ENCODE data around the gene FUZ. TPM values are rescaled to one million over a fixed set of nuclear protein-coding genes. Genes with fewer than 3 reads are reported as not detected.

FUZ gene
- total RNA-seq, 1 experiment from 2014 or later = 1.1 TPM

DNA sequence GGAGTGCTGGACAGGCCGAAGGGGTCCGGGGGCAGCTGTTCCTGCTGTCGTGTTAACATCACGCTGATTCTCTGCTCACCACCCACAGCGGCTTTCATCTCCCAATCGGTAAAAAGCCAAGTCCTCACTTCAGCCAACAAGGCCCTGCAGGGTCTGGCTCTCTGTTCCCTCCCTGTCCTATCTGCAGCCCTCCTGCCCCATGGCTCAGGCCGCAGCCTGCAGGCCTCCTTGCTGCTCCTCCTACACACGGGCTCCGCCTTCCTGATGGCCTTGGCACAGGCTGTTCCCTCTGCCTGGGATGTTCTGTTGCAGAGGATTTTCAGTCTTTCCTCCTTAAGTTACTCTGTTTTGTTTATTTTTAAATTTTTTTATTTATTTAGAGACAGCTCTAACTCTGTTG is 22.2 kb downstream of the FUZ start:
- Histone ChIP-seq H3K36me3 (ENCODE audit: control insufficient read depth in 1 of 2, insufficient read depth in 2 of 2, low read length in 2 of 2) (peaks cover 4 to 19% of the 10 kb centered on the region in 2 experiments; a peak in 3 of 4 replicates), H3K4me2 (ENCODE audit: low read length) (no peak overlapping the region), H2AFZ (ENCODE audit: low read depth, low read length, poor library complexity, severe bottlenecking) (no peak overlapping the region), H3K9ac (ENCODE audit: low read length) (no peak overlapping the region), H3K4me1 (ENCODE audit: control insufficient read depth in 1 of 2, insufficient read depth in 2 of 2, low read length in 2 of 2) (peaks cover 13 to 26% of the 10 kb centered on the region in 2 experiments), H3K9me2 (ENCODE audit: insufficient read depth) (no peaks in the 10 kb centered on the region), H3K27ac (ENCODE audit: low read depth, low read length) (no peak overlapping the region), H3K79me2 (ENCODE audit: insufficient read depth, low read length) (no peaks in the 10 kb centered on the region), H3K4me3 (replicated peaks in 1 of 2; ENCODE audit: low read depth in 1 of 2, low read length in 2 of 2) (no peak overlapping the region), H4K20me1 (ENCODE audit: insufficient read depth) (no peaks in the 10 kb centered on the region), H3K9me3 (ENCODE audit: control insufficient read depth in 1 of 2, insufficient read depth in 1 of 2, low read depth in 1 of 2, low read length in 2 of 2) (no peaks in the 10 kb centered on the region), H3K27me3 (ENCODE audit: insufficient read depth, low read length) (no peaks in the 10 kb centered on the region)
- no peak for ATAC-seq
- no peak for DNase-seq (ENCODE audit: low read depth, low spot score)
- no TSS peak for BruUV-seq (replicated peaks)
- CTCF ChIA-PET = no interaction called here
- TF ChIP-seq, protein P1, sequence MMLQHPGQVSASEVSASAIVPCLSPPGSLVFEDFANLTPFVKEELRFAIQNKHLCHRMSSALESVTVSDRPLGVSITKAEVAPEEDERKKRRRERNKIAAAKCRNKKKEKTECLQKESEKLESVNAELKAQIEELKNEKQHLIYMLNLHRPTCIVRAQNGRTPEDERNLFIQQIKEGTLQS (IDR thresholded peaks at IDR 0.05) = no peak
- TF ChIP-seq EZH2 (IDR thresholded peaks at IDR 0.05) (no peak), JUND (IDR thresholded peaks at IDR 0.05) (no peak), ZNF274 (IDR thresholded peaks at IDR 0.05; ENCODE audit: low read depth, low read length) (no peak), FOSL1 (IDR thresholded peaks at IDR 0.05; ENCODE audit: low read depth) (no peak), SIN3A (IDR thresholded peaks at IDR 0.05; ENCODE audit: low read depth) (no peak), RAD21 (IDR thresholded peaks at IDR 0.05; ENCODE audit: low read depth) (no peak), ZFX (IDR thresholded peaks at IDR 0.05) (no peak), ELF1 (IDR thresholded peaks at IDR 0.05; ENCODE audit: borderline replicate concordance, low read depth) (no peak), CEBPB (IDR thresholded peaks at IDR 0.05; ENCODE audit: low read depth) (no peak), YY1 (IDR thresholded peaks at IDR 0.05; ENCODE audit: extremely low read depth, insufficient replicate concordance, low read depth, low read length) (no peak), EZH2phosphoT487 (IDR thresholded peaks at IDR 0.05; ENCODE audit: borderline replicate concordance) (no peak), CBX3 (IDR thresholded peaks at IDR 0.05; ENCODE audit: low read depth) (no peak), POLR2A (IDR thresholded peaks at IDR 0.05; ENCODE audit: borderline replicate concordance, extremely low read depth, insufficient read depth, insufficient read length) (no peak), SRF (IDR thresholded peaks at IDR 0.05; ENCODE audit: low read depth) (no peak), SP1 (IDR thresholded peaks at IDR 0.05; ENCODE audit: low read depth) (no peak)
- TF ChIP-seq, protein P2, sequence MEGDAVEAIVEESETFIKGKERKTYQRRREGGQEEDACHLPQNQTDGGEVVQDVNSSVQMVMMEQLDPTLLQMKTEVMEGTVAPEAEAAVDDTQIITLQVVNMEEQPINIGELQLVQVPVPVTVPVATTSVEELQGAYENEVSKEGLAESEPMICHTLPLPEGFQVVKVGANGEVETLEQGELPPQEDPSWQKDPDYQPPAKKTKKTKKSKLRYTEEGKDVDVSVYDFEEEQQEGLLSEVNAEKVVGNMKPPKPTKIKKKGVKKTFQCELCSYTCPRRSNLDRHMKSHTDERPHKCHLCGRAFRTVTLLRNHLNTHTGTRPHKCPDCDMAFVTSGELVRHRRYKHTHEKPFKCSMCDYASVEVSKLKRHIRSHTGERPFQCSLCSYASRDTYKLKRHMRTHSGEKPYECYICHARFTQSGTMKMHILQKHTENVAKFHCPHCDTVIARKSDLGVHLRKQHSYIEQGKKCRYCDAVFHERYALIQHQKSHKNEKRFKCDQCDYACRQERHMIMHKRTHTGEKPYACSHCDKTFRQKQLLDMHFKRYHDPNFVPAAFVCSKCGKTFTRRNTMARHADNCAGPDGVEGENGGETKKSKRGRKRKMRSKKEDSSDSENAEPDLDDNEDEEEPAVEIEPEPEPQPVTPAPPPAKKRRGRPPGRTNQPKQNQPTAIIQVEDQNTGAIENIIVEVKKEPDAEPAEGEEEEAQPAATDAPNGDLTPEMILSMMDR (IDR thresholded peaks at IDR 0.05 in 2 of 3, conservative IDR thresholded peaks at IDR 0.05 in 1 of 3; ENCODE audit: borderline replicate concordance in 1 of 3, insufficient read depth in 1 of 3, low read depth in 2 of 3, low read length in 2 of 3) = no peak
- TF ChIP-seq, protein P3, sequence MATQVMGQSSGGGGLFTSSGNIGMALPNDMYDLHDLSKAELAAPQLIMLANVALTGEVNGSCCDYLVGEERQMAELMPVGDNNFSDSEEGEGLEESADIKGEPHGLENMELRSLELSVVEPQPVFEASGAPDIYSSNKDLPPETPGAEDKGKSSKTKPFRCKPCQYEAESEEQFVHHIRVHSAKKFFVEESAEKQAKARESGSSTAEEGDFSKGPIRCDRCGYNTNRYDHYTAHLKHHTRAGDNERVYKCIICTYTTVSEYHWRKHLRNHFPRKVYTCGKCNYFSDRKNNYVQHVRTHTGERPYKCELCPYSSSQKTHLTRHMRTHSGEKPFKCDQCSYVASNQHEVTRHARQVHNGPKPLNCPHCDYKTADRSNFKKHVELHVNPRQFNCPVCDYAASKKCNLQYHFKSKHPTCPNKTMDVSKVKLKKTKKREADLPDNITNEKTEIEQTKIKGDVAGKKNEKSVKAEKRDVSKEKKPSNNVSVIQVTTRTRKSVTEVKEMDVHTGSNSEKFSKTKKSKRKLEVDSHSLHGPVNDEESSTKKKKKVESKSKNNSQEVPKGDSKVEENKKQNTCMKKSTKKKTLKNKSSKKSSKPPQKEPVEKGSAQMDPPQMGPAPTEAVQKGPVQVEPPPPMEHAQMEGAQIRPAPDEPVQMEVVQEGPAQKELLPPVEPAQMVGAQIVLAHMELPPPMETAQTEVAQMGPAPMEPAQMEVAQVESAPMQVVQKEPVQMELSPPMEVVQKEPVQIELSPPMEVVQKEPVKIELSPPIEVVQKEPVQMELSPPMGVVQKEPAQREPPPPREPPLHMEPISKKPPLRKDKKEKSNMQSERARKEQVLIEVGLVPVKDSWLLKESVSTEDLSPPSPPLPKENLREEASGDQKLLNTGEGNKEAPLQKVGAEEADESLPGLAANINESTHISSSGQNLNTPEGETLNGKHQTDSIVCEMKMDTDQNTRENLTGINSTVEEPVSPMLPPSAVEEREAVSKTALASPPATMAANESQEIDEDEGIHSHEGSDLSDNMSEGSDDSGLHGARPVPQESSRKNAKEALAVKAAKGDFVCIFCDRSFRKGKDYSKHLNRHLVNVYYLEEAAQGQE (IDR thresholded peaks at IDR 0.05; ENCODE audit: low read depth) = no peak
- TF ChIP-seq, protein P4, sequence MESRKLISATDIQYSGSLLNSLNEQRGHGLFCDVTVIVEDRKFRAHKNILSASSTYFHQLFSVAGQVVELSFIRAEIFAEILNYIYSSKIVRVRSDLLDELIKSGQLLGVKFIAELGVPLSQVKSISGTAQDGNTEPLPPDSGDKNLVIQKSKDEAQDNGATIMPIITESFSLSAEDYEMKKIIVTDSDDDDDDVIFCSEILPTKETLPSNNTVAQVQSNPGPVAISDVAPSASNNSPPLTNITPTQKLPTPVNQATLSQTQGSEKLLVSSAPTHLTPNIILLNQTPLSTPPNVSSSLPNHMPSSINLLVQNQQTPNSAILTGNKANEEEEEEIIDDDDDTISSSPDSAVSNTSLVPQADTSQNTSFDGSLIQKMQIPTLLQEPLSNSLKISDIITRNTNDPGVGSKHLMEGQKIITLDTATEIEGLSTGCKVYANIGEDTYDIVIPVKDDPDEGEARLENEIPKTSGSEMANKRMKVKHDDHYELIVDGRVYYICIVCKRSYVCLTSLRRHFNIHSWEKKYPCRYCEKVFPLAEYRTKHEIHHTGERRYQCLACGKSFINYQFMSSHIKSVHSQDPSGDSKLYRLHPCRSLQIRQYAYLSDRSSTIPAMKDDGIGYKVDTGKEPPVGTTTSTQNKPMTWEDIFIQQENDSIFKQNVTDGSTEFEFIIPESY (IDR thresholded peaks at IDR 0.05; ENCODE audit: extremely low read depth, insufficient replicate concordance, low read length) = no peak
- RAD21 ChIA-PET (ENCODE audit: low non-redundant PET in 1 of 2, low total read pairs in 2 of 2, uncharacterized antibody in 2 of 2, unreplicated experiment in 2 of 2) = no interaction called here
- intact Hi-C loops (cut with micrococcal nuclease) = no loop called here
- POLR2A ChIA-PET = no interaction called here

Measured in HCT116 (cell line).